Common myeloid progenitor, CD34-positive (primary cell): ENCODE measurements around the gene RIN3.

Source experiments
- CTCF ChIA-PET: fragments of 350-600 bp; sonication (Branson Sonifier 250); formaldehyde crosslinking; loops from one replicate; lab custom pipeline; 2021; ENCODE audit warnings: antibody characterized with exemption; lab: Charles Lee
- POLR2A ChIA-PET: fragments of 350-600 bp; sonication (Branson Sonifier 250); formaldehyde crosslinking; loops from one replicate; lab custom pipeline; 2021; ENCODE audit warnings: antibody characterized with exemption; lab: Charles Lee
- DNase-seq, 3 donors: peaks; one replicate each; pipeline versions ENCODE4 v3.0.0 to v3.0.0-alpha.2; 2013
- H3K27ac ChIP-seq, 2 experiments: 1 replicate in 1 of 2; 2 replicates in 1 of 2; pipeline ENCODE4 v1.7.0; 2013; ENCODE audit warnings: inconsistent platforms in 2 of 2, low read length in 2 of 2, mild to moderate bottlenecking in 2 of 2, low read depth in 1 of 2, moderate library complexity in 1 of 2; ENCODE audit not compliant: severe bottlenecking in 2 of 2, insufficient read depth in 1 of 2, poor library complexity in 1 of 2
- H3K27me3 ChIP-seq, 5 experiments: replicated peaks in 2 of 5; 1 replicate in 3 of 5; 2 replicates in 2 of 5; pipeline versions ENCODE4 v1.6.1 to v1.7.0; 2013; ENCODE audit warnings: low read length in 4 of 5, mild to moderate bottlenecking in 2 of 5, moderate library complexity in 2 of 5, inconsistent platforms in 1 of 5; ENCODE audit not compliant: insufficient read depth in 5 of 5, control insufficient read depth in 4 of 5
- H3K36me3 ChIP-seq, 4 experiments: 1 replicate in 2 of 4; 2 replicates in 2 of 4; pipeline versions ENCODE4 v1.6.1 to v1.7.0; 2013; ENCODE audit warnings: low read length in 3 of 4, control low read depth in 1 of 4, mild to moderate bottlenecking in 1 of 4; ENCODE audit not compliant: control insufficient read depth in 4 of 4, insufficient read depth in 4 of 4
- H3K4me1 ChIP-seq, 4 experiments: 1 replicate in 3 of 4; 2 replicates in 1 of 4; pipeline versions ENCODE4 v1.6.1 to v1.7.1; 2013; ENCODE audit warnings: low read length in 3 of 4, mild to moderate bottlenecking in 3 of 4, control low read depth in 1 of 4, inconsistent platforms in 1 of 4, moderate library complexity in 1 of 4; ENCODE audit not compliant: control insufficient read depth in 4 of 4, insufficient read depth in 4 of 4; ENCODE audit errors: control extremely low read depth in 1 of 4
- H3K4me3 ChIP-seq, 7 experiments: 1 replicate in 4 of 7; 2 replicates in 3 of 7; pipeline versions ENCODE4 v1.5.1 to v1.7.0; 2013; ENCODE audit warnings: mild to moderate bottlenecking in 7 of 7, low read length in 6 of 7, moderate library complexity in 6 of 7, inconsistent platforms in 2 of 7, low read depth in 2 of 7, control low read depth in 1 of 7; ENCODE audit not compliant: insufficient read depth in 4 of 7, control insufficient read depth in 1 of 7; ENCODE audit errors: extremely low read depth in 1 of 7
- H3K9me3 ChIP-seq, 5 experiments: 1 replicate in 4 of 5; 2 replicates in 1 of 5; pipeline versions ENCODE4 v1.6.1 to v1.7.1; 2013; ENCODE audit warnings: low read length in 4 of 5, mild to moderate bottlenecking in 2 of 5, inconsistent platforms in 1 of 5, low read depth in 1 of 5, moderate library complexity in 1 of 5; ENCODE audit not compliant: control insufficient read depth in 4 of 5, insufficient read depth in 2 of 5; ENCODE audit errors: control extremely low read depth in 1 of 5
- WGBS: methylation state at CpG from one replicate; pipeline ENCODE4 v1.1.5; 2013; ENCODE audit not compliant: insufficient coverage; 5-methylcytosine and 5-hydroxymethylcytosine counted together

Gene RIN3

GRCh38 chr14:92675421-92675820 lies 161.8 kb downstream of the RIN3 start:
- ChIA-PET CTCF (interaction anchor here (1.1 to 3.9 kb wide), 10 partner anchors 9 to 76 kb away, joined by 3 to 17 read pairs (median 7); no protein-coding TSS in a partner anchor), POLR2A (interaction anchor here (0.9 kb wide), 1 partner anchor 10 kb away, joined by 3 read pairs; no protein-coding TSS in a partner anchor)
- Histone ChIP-seq H3K4me1 (peaks cover 0 to 57% (median 52%) of the 10 kb centered on the region in 4 experiments), H3K27ac (peak overlapping the region in 1 of 2 experiments; percentile 60), H3K9me3 (peaks cover 0 to 4% (median 0%) of the 10 kb centered on the region in 5 experiments), H3K27me3 (no peaks in the 10 kb centered on the region), H3K4me3 (peak overlapping the region in 3 of 7 experiments; percentile 10 to 27 (median 17)), H3K36me3 (peaks cover 23 to 80% (median 61%) of the 10 kb centered on the region in 4 experiments)
- 75% methylated on average over 3 of the region's 6 CpGs for WGBS
- DNase-seq = no peak

DNA sequence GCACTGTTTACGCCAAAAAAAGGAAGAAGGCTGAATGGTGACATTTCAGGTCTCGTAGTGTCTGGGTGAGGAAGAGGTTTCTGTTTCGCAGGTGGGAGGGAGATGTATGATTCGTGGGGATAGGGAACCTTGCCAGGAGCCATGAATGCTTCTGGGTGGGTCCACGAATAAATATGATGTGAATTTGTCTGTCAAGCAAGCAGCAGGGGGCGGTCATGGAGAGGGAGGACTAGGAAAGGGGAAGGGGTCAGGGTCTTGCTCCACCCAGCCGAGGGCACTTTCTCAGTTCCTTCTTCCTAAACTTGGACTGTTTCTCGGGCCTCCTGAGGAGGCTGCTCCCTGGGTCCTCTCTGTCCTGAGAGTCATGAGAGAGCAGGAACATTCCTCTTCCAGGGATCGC lies 162.4 kb downstream of the RIN3 start:
- Histone ChIP-seq H3K27me3 (no peaks in the 10 kb centered on the region), H3K9me3 (peaks cover 0 to 4% (median 0%) of the 10 kb centered on the region in 5 experiments), H3K4me3 (peak overlapping the region in 2 of 7 experiments; percentile 17 to 27), H3K4me1 (peaks cover 0 to 54% (median 47%) of the 10 kb centered on the region in 4 experiments), H3K27ac (peak overlapping the region; percentile 19 to 60), H3K36me3 (peaks cover 22 to 84% (median 59%) of the 10 kb centered on the region in 4 experiments)
- peak in 2 of 3 donors; percentile 66 for DNase-seq
- CTCF ChIA-PET = interaction anchor here (1.3 to 18.0 kb wide), 6 partner anchors 10 to 69 kb away, joined by 3 to 263 read pairs (median 12); no protein-coding TSS in a partner anchor
- POLR2A ChIA-PET = interaction anchor here (0.8 kb wide), 1 partner anchor 29 kb away, joined by 3 read pairs; no protein-coding TSS in a partner anchor
- WGBS = 23% methylated on average over 9 of the region's 9 CpGs

DNA sequence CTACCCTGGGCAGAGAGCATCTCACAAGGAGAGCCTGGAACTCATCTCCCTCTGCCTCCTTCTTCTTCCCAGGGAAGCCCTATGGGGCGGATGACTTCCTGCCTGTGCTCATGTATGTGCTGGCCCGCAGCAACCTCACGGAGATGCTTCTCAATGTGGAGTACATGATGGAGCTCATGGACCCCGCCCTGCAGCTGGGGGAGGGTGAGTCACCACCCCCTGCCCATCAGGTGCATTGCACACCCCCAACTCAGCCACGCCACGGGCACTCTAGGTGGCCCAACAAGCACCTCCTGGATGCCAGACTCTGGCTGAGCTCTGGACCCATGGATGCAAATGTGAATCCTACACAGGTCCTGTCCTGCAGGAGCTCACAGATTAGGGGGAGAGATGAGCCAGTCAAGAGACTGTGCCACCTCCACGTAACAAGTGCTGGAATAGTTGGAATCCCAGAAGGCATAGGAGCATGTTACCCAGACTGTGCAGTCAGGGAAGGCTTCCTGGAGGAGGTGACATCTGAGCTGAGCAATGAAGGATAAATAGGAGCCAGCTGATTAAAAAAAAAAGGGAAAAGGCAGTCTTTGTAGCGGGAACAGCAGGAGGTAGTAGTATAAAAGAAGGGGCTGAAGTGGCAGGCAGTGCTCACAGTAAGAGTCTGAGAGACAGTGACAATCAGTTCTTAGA lies 163.0 kb downstream of the RIN3 start:
- no peak for DNase-seq
- POLR2A ChIA-PET = interaction anchor here (0.6 to 1.0 kb wide), 3 partner anchors 11 to 111 kb away, joined by 3 to 5 read pairs (median 4); no protein-coding TSS in a partner anchor
- 93% methylated on average over 8 of the region's 8 CpGs for WGBS
- Histone ChIP-seq H3K27ac (peak overlapping the region; percentile 19 to 60), H3K27me3 (no peaks in the 10 kb centered on the region), H3K4me3 (peak overlapping the region in 2 of 7 experiments; percentile 16 to 29), H3K9me3 (peaks cover 0 to 4% (median 0%) of the 10 kb centered on the region in 5 experiments), H3K36me3 (peaks cover 22 to 87% (median 59%) of the 10 kb centered on the region in 4 experiments), H3K4me1 (peaks cover 0 to 52% (median 46%) of the 10 kb centered on the region in 4 experiments)
- CTCF ChIA-PET = interaction anchor here (0.8 to 18.0 kb wide), 7 partner anchors 10 to 70 kb away, joined by 3 to 263 read pairs (median 5); no protein-coding TSS in a partner anchor

DNA sequence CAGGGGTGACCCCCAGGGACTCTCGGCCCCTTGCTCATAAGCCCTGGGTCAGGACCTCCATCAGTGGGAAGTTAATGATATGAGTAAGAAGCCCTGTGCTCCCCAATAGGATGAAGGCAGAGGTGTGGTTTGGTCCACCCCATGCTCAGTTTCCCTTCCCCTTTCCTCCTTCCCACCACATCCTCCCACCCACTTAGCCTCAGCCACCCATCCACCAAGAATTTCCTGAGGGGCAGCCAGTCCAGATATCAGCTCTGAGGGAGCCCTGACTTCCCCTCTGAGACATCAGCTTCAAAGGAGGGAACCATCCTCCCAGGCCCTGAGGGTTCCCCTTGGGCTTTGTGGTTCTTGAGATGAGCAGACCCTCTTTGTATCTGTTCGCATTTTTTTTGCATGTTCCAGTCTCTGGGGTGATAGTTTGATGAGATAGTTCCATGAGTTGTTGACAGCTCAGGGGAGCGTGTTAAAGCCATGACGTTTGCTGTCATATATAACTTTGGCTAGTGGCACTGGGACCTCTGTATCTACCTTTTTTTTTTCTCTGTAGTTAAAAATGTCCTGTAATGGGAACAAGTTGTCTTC lies 163.6 kb downstream of the RIN3 start:
- peak overlapping the region in 1 of 2 experiments; percentile 8 for H3K27ac ChIP-seq
- POLR2A ChIA-PET = interaction anchor here (0.6 to 1.0 kb wide), 2 partner anchors 11 to 111 kb away, joined by 4 to 5 read pairs; no protein-coding TSS in a partner anchor

DNA sequence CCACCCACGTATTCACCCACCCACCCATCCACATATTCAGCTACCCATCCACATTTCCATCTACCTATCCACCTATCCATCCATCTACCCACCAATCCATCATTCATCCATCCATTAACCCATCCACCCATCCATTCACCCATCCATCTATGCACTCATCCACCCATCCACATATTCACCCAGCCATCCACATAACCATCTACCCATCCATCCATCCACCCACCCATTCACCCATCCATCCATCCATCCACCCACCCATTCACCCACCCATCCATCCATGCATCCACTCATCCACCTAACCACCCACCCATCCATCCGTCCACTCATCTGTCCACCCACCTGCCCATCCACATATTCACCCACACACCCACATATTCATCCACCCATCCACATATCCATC lies 164.4 kb downstream of the RIN3 start:
- no peak for DNase-seq
- Histone ChIP-seq H3K27ac (no peak overlapping the region), H3K27me3 (no peaks in the 10 kb centered on the region), H3K4me1 (peaks cover 0 to 40% (median 33%) of the 10 kb centered on the region in 4 experiments), H3K4me3 (no peak overlapping the region), H3K9me3 (peaks cover 0 to 4% (median 0%) of the 10 kb centered on the region in 5 experiments), H3K36me3 (peaks cover 23 to 92% (median 62%) of the 10 kb centered on the region in 4 experiments)
- ChIA-PET CTCF (interaction anchor here (2.8 to 18.0 kb wide), 2 partner anchors 9 to 71 kb away, joined by 9 to 263 read pairs; no protein-coding TSS in a partner anchor), POLR2A (no interaction called here)
- 97% methylated on average over 2 of the region's 2 CpGs for WGBS

More for the DNA sequence above, 163.6 kb downstream of the RIN3 start:
- peaks cover 0 to 46% (median 39%) of the 10 kb centered on the region in 4 experiments for H3K4me1 ChIP-seq
- peaks cover 0 to 4% (median 0%) of the 10 kb centered on the region in 5 experiments for H3K9me3 ChIP-seq
- H3K4me3 ChIP-seq = peak overlapping the region in 1 of 7 experiments; percentile 29
- WGBS = 33% methylated on average over 3 of the region's 4 CpGs
- CTCF ChIA-PET = interaction anchor here (0.8 to 18.0 kb wide), 6 partner anchors 10 to 70 kb away, joined by 3 to 263 read pairs (median 7); no protein-coding TSS in a partner anchor
- H3K36me3 ChIP-seq = peaks cover 23 to 92% (median 60%) of the 10 kb centered on the region in 4 experiments
- no peaks in the 10 kb centered on the region for H3K27me3 ChIP-seq
- peak; percentile 36 to 66 (median 63) for DNase-seq

GRCh38 chr14:92678766-92679165 lies 165.2 kb downstream of the RIN3 start:
- ChIA-PET POLR2A (no interaction called here), CTCF (interaction anchor here (2.8 to 18.0 kb wide), 3 partner anchors 8 to 72 kb away, joined by 9 to 263 read pairs (median 44); no protein-coding TSS in a partner anchor)
- Histone ChIP-seq H3K27ac (peak overlapping the region in 1 of 2 experiments; percentile 39), H3K27me3 (no peaks in the 10 kb centered on the region), H3K4me1 (peaks cover 0 to 39% (median 33%) of the 10 kb centered on the region in 4 experiments), H3K4me3 (no peak overlapping the region), H3K36me3 (peaks cover 24 to 91% (median 65%) of the 10 kb centered on the region in 4 experiments), H3K9me3 (peaks cover 0 to 4% (median 0%) of the 10 kb centered on the region in 5 experiments)
- WGBS = 83% methylated on average over 4 of the region's 5 CpGs
- no peak for DNase-seq
